H9 (cell line): ENCODE measurements around the gene TPSAB1. TPM values are rescaled to one million over a fixed set of nuclear protein-coding genes. Genes with fewer than 3 reads are reported as not detected.
A peak's percentile ranks its signal among the peaks of the same experiment; 100 is the strongest.

Experiments used
- DNase-seq: peaks from one replicate; pipeline ENCODE4 v3.0.0-alpha.2; 2017
- H2AFZ ChIP-seq: one replicate; pipeline ENCODE4 v1.6.1; 2013; ENCODE audit warnings: mild to moderate bottlenecking, low read length, control low read depth, moderate library complexity
- H2AK5ac ChIP-seq: 2 replicates; pipeline ENCODE4 v1.6.1; 2013; ENCODE audit warnings: low read length, control low read depth, mixed read lengths; ENCODE audit not compliant: insufficient read length
- H2BK120ac ChIP-seq: one replicate; pipeline ENCODE4 v1.6.1; 2013; ENCODE audit warnings: low read depth, mild to moderate bottlenecking, low read length, control low read depth, inconsistent platforms; ENCODE audit not compliant: poor library complexity, severe bottlenecking
- H2BK12ac ChIP-seq: 2 replicates; pipeline ENCODE4 v1.6.1; 2013; ENCODE audit warnings: low read length, control low read depth, mixed read lengths, low read depth; ENCODE audit not compliant: insufficient read length
- H2BK15ac ChIP-seq: 2 replicates; pipeline ENCODE4 v1.6.1; 2013; ENCODE audit warnings: low read depth, low read length, control low read depth
- H2BK20ac ChIP-seq: one replicate; pipeline ENCODE4 v1.6.1; 2013; ENCODE audit warnings: low read depth, mild to moderate bottlenecking, low read length, control low read depth, inconsistent platforms; ENCODE audit not compliant: poor library complexity, severe bottlenecking
- H2BK5ac ChIP-seq: 2 replicates; pipeline ENCODE4 v1.6.1; 2013; ENCODE audit warnings: low read length, control low read depth, mixed read lengths; ENCODE audit not compliant: insufficient read length
- H3K14ac ChIP-seq: 2 replicates; pipeline ENCODE4 v1.6.1; 2013; ENCODE audit warnings: low read length, control low read depth; ENCODE audit not compliant: insufficient read depth
- H3K18ac ChIP-seq: 2 replicates; pipeline ENCODE4 v1.6.1; 2013; ENCODE audit warnings: low read depth, mild to moderate bottlenecking, mixed read lengths, low read length, control low read depth; ENCODE audit not compliant: insufficient read length
- H3K23ac ChIP-seq: 2 replicates; pipeline ENCODE4 v1.6.1; 2013; ENCODE audit warnings: low read length, control low read depth, mixed read lengths, low read depth; ENCODE audit not compliant: insufficient read length
- H3K23me2 ChIP-seq: 2 replicates; pipeline ENCODE4 v1.6.1; 2013; ENCODE audit warnings: low read depth, mild to moderate bottlenecking, mixed read lengths, low read length, control low read depth; ENCODE audit not compliant: insufficient read length, poor library complexity, severe bottlenecking
- H3K27ac ChIP-seq: 2 replicates; pipeline ENCODE4 v1.5.1; 2013; ENCODE audit warnings: low read length, control low read depth, mixed read lengths, low read depth; ENCODE audit not compliant: insufficient read length
- H3K27me3 ChIP-seq: 2 replicates; pipeline ENCODE4 v1.6.1; 2013; ENCODE audit warnings: low read length, control low read depth, inconsistent platforms; ENCODE audit not compliant: insufficient read depth
- H3K4ac ChIP-seq: 2 replicates; pipeline ENCODE4 v1.6.1; 2013; ENCODE audit warnings: low read depth, mild to moderate bottlenecking, control low read depth, inconsistent platforms, low read length, moderate library complexity
- H3K4me1 ChIP-seq: 2 replicates; pipeline ENCODE4 v1.6.1; 2013; ENCODE audit warnings: low read length, control low read depth, inconsistent platforms; ENCODE audit not compliant: insufficient read depth
- H3K4me2 ChIP-seq: 2 replicates; pipeline ENCODE4 v1.6.1; 2013; ENCODE audit warnings: low read length, control low read depth, mixed read lengths; ENCODE audit not compliant: insufficient read length, insufficient read depth
- H3K56ac ChIP-seq: 2 replicates; pipeline ENCODE4 v1.6.1; 2013; ENCODE audit warnings: low read depth, mild to moderate bottlenecking, mixed read lengths, low read length, control low read depth; ENCODE audit not compliant: insufficient read length
- H3K79me1 ChIP-seq: 2 replicates; pipeline ENCODE4 v1.6.1; 2013; ENCODE audit warnings: low read depth, mild to moderate bottlenecking, moderate library complexity, low read length, control low read depth, inconsistent platforms; ENCODE audit not compliant: insufficient read depth, poor library complexity, severe bottlenecking
- H3K79me2 ChIP-seq: 2 replicates; pipeline ENCODE4 v1.6.1; 2013; ENCODE audit warnings: low read length, control low read depth, inconsistent platforms; ENCODE audit not compliant: insufficient read depth
- H3K9ac ChIP-seq: 2 replicates; pipeline ENCODE4 v1.6.1; 2013; ENCODE audit warnings: low read length, control low read depth, mixed read lengths; ENCODE audit not compliant: insufficient read length; ENCODE audit errors: extremely low read depth
- H3K9me3 ChIP-seq: one replicate; pipeline ENCODE4 v1.6.1; 2013; ENCODE audit warnings: low read depth, low read length, inconsistent platforms; ENCODE audit not compliant: control insufficient read depth
- H3T11ph ChIP-seq: one replicate; pipeline ENCODE4 v1.6.1; 2013; ENCODE audit warnings: mild to moderate bottlenecking, low read length, control low read depth, inconsistent platforms
- H4K20me1 ChIP-seq: one replicate; pipeline ENCODE4 v1.6.1; 2013; ENCODE audit not compliant: control insufficient read depth, insufficient read length, insufficient read depth
- H4K5ac ChIP-seq: 2 replicates; pipeline ENCODE4 v1.6.1; 2013; ENCODE audit warnings: low read depth, mild to moderate bottlenecking, mixed read lengths, low read length, control low read depth; ENCODE audit not compliant: insufficient read length
- H4K8ac ChIP-seq: replicated peaks from 2 replicates; pipeline ENCODE4 v1.6.1; 2013; ENCODE audit warnings: low read length, control low read depth, mixed read lengths, low read depth; ENCODE audit not compliant: insufficient read length
- H4K91ac ChIP-seq: 2 replicates; pipeline ENCODE4 v1.6.1; 2013; ENCODE audit warnings: low read depth, mild to moderate bottlenecking, moderate library complexity, mixed read lengths, low read length, control low read depth; ENCODE audit not compliant: insufficient read length
- H3K27ac Mint-ChIP-seq, 3 experiments: 2 replicates in 2 of 3; 3 replicates in 1 of 3; pipeline ENCODE4 v1.8.0; 2020 to 2021; ENCODE audit warnings: mixed read lengths in 3 of 3, mild to moderate bottlenecking in 1 of 3, moderate library complexity in 1 of 3
- H3K27me3 Mint-ChIP-seq: 2 replicates; pipeline ENCODE4 v1.8.0; 2021; ENCODE audit warnings: low read depth, mild to moderate bottlenecking, moderate library complexity, mixed read lengths
- H3K36me3 Mint-ChIP-seq, 3 experiments: 2 replicates in 2 of 3; 3 replicates in 1 of 3; pipeline ENCODE4 v1.8.0; 2020 to 2021; ENCODE audit warnings: low read depth in 3 of 3, mixed read lengths in 3 of 3; ENCODE audit not compliant: insufficient read depth in 1 of 3
- H3K4me1 Mint-ChIP-seq, 2 experiments: 2 replicates each; pipeline ENCODE4 v1.8.0; 2020; ENCODE audit warnings: mixed read lengths in 2 of 2
- H3K4me3 Mint-ChIP-seq, 2 experiments: 2 replicates in 1 of 2; 3 replicates in 1 of 2; pipeline ENCODE4 v1.8.0; 2020 to 2021; ENCODE audit warnings: mild to moderate bottlenecking in 2 of 2, mixed read lengths in 2 of 2, moderate library complexity in 1 of 2
- H3K9me3 Mint-ChIP-seq, 2 experiments: 2 replicates in 1 of 2; 3 replicates in 1 of 2; pipeline ENCODE4 v1.8.0; 2020; ENCODE audit warnings: mild to moderate bottlenecking in 2 of 2, mixed read lengths in 2 of 2, moderate library complexity in 1 of 2
- WGBS: extraction: QIAGEN DNeasy Blood & Tissue Kit; methylation state at CpG from one replicate; pipeline ENCODE4 v1.1.7; 2013; ENCODE audit warnings: missing lambda C conversion rate, low lambda C conversion rate, mixed read lengths; ENCODE audit not compliant: insufficient read length; ENCODE audit errors: extremely low coverage; 5-methylcytosine and 5-hydroxymethylcytosine counted together
- total RNA-seq: library from RNA; stranded (reverse); gene quantifications from 2 replicates; pipeline ENCODE4 v1.2.1, GENCODE V29; 2021
- TF ChIP-seq, protein P1 (sequence below): fragments of 200-600 bp; sonication (generic); conservative IDR thresholded peaks from 3 replicates; pipeline ENCODE4 v1.8.0; 2021; ENCODE audit warnings: antibody characterized with exemption, mild to moderate bottlenecking

Gene TPSAB1
- total RNA-seq, 1 experiment from 2014 or later, result not detected

GRCh38 chr16:1258906-1259759, 18.6 kb downstream of the TPSAB1 start:
- WGBS, result no CpG with 5 or more reads among the region's 42 CpGs
- no peak overlapping the region for H2BK15ac ChIP-seq

More at GRCh38 chr16:1258906-1259759, 18.6 kb downstream of the TPSAB1 start:
- H2BK20ac ChIP-seq, result no peak overlapping the region
- H4K91ac ChIP-seq, result no peak overlapping the region
- no peaks in the 10 kb centered on the region for H3K9me3 ChIP-seq
- no peaks in the 10 kb centered on the region for H4K20me1 ChIP-seq
- no peak overlapping the region for H4K5ac ChIP-seq
- no peak overlapping the region for H3K56ac ChIP-seq
- no peak overlapping the region for H3K23ac ChIP-seq
- no peaks in the 10 kb centered on the region for H3K79me1 ChIP-seq
- TF ChIP-seq, protein P1, sequence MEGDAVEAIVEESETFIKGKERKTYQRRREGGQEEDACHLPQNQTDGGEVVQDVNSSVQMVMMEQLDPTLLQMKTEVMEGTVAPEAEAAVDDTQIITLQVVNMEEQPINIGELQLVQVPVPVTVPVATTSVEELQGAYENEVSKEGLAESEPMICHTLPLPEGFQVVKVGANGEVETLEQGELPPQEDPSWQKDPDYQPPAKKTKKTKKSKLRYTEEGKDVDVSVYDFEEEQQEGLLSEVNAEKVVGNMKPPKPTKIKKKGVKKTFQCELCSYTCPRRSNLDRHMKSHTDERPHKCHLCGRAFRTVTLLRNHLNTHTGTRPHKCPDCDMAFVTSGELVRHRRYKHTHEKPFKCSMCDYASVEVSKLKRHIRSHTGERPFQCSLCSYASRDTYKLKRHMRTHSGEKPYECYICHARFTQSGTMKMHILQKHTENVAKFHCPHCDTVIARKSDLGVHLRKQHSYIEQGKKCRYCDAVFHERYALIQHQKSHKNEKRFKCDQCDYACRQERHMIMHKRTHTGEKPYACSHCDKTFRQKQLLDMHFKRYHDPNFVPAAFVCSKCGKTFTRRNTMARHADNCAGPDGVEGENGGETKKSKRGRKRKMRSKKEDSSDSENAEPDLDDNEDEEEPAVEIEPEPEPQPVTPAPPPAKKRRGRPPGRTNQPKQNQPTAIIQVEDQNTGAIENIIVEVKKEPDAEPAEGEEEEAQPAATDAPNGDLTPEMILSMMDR, result no peak
- H3K4ac ChIP-seq, result no peak overlapping the region
- H2BK5ac ChIP-seq, result no peak overlapping the region
- Mint-ChIP-seq H3K36me3 (no peaks in the 10 kb centered on the region), H3K4me3 (peak overlapping the region in 1 of 2 experiments; percentile 67; a peak in 2 of 5 replicates), H3K9me3 (peaks cover 0 to under 1% of the 10 kb centered on the region in 2 experiments; a peak in 2 of 5 replicates), H3K4me1 (peaks cover 0 to 11% of the 10 kb centered on the region in 2 experiments; a peak in 3 of 4 replicates), H3K27me3 (peaks cover 32% of the 10 kb centered on the region), H3K27ac (no peak overlapping the region)
- H3T11ph ChIP-seq, result no peak overlapping the region
- H2BK12ac ChIP-seq, result no peak overlapping the region
- H3K4me1 ChIP-seq, result no peaks in the 10 kb centered on the region
- no peak overlapping the region for H4K8ac ChIP-seq
- no peaks in the 10 kb centered on the region for H3K79me2 ChIP-seq
- H3K14ac ChIP-seq, result peak overlapping the region; percentile 63; the same call in 1 of the 2 replicates
- no peak overlapping the region for H2BK120ac ChIP-seq
- DNase-seq, result no peak
- no peaks in the 10 kb centered on the region for H3K27me3 ChIP-seq
- H3K27ac ChIP-seq, result no peak overlapping the region
- no peak overlapping the region for H2AFZ ChIP-seq
- no peaks in the 10 kb centered on the region for H3K23me2 ChIP-seq
- no peak overlapping the region for H2AK5ac ChIP-seq
- H3K18ac ChIP-seq, result no peak overlapping the region
- H3K4me2 ChIP-seq, result no peak overlapping the region
- no peak overlapping the region for H3K9ac ChIP-seq
